GM21360 (cell line): ENCODE measurements around the gene NPTXR.
"Not testable (repeated sequence)": the region's sequence is repeated elsewhere in the genome, so short reads cannot be mapped to it uniquely, and the experiment has no call there.

ENCODE experiments used
- ATAC-seq: cut with Tn5 transposase; IDR thresholded peaks from one replicate; pipeline ENCODE4 v1.9.1; 2021; ENCODE audit warnings: mild to moderate bottlenecking, moderate library complexity; ENCODE audit not compliant: unreplicated experiment

The NPTXR gene

DNA sequence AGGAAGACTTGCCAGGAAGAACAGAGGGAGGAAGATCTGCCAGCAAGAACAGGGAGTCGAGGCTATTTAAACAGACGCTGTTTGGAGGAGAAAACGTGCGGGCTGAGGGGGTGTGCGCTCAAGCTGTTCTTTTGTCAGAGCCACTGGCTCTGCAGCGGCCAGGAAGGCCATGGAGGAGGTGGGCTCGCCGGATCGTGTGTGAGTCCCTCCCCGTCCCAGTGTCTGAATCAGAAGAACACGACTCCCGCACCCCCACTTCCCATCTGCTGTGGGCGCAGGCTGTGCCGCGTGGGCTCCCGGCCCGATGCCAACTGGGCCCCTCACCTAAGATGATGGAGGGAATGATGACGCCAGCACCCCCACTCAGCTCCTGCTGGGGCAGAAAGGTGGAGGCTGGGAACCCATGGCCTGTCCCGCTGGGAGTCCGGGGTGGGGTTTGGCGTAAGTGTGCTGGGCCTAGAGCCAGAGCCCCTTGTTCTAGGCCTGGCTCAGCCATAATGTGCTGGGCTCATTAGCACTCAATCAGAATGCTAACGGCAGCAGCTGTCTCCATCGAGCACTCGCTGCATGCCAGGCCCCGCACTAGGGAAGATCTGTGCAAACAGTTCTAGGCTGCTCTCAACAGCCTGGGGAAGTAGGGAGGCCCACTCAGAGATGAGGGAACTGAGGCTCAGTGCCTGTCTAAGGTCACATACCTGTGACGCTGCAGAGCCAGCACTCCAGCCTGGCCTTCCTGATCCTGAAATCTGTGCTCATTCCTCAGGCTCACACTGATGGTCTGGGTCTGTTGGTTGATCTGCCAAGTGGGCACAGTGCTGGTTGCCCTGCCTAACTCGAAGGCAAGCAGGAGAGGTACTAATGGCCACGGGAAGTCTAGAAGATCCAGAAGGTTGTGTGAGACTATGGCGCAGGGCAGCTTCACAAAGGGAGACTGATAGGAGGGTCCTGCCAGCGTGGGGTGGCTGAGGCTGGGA lies 11.5 kb downstream of the NPTXR start:
- ATAC-seq: no peak

DNA sequence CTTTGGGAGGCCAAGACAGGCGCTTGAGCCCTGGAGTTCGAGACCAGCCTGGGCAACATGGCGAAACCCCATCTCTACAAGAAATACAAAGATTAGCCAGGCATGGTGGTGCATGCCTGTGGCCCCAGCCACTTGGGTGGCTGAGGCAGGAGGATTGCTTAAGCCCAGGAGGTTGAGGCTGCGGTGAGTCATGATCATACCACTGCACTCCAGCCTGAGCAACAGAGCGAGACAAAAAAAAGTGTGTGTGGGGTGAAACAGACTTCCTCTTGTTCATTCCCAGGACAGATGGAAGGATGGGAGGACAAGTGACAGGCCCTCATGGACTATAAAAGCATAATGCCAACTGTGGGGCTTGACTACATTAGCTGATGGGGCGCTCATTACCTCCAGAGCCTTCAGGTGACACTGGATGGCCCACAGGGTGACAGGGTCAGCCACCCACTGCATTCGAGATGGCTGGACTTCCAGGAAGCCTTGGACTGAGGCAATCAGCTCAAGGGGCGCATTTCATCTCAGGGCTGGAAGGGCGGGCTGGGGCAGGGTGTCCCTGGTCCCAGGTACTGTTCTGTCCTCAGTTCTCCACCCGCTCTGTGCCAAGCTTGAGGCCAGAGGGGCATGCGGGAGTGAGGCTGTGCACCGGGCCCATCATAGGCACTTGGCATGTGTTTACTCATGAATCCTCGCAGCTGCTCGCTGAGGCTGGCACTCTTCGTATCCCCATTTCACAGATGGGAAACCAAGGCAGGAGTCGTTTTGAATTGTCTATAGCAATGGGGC lies 12.5 kb downstream of the NPTXR start:
- no peak for ATAC-seq

DNA sequence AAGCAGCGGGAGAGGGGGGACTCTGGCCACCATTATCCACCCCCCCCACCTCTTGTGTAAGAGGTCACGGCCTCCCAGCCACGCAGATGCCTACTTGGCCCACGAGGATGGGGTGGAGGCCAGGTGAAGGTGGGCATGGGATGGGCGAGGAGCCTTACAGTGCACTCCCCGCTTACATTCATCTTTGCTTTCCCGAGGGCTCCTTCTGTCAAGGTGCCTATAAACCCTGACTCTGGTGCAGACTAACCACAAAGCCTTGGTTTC lies 13.1 kb downstream of the NPTXR start:
- no peak for ATAC-seq

GRCh38 chr22:38830026-38830844 lies 13.6 kb downstream of the NPTXR start:
- ATAC-seq: no peak

GRCh38 chr22:38829485-38829884 lies 14.3 kb downstream of the NPTXR start:
- no peak for ATAC-seq

- ATAC-seq: no peak
Measured at GRCh38 chr22:38828616-38829205, 15.1 kb downstream of the NPTXR start.

GRCh38 chr22:38828191-38828590 lies 15.6 kb downstream of the NPTXR start:
- ATAC-seq: no peak

GRCh38 chr22:38827510-38827909 lies 16.3 kb downstream of the NPTXR start:
- no peak for ATAC-seq

- ATAC-seq: no peak
Measured at GRCh38 chr22:38826801-38827200, 17.0 kb downstream of the NPTXR start.

DNA sequence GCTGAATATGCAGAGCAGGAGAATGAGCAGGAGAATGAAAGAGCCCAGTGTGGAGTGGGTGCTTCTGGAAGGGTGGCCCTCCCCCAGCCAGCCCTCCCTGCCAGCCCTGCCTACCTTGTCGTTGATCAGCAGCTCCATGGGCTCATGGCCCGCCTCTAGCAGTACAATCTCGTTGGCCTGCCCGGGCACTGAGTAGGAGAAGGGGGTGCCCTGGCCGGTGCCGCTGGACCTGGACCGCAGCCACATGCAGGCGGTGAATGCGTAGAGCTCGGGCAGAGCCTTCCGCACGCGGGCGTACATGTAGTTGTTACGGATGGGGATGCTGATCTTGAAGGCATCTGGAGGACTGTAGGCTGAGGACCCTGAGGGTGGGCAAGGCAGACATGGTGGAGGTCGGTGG lies 17.4 kb downstream of the NPTXR start:
- no peak for ATAC-seq

DNA sequence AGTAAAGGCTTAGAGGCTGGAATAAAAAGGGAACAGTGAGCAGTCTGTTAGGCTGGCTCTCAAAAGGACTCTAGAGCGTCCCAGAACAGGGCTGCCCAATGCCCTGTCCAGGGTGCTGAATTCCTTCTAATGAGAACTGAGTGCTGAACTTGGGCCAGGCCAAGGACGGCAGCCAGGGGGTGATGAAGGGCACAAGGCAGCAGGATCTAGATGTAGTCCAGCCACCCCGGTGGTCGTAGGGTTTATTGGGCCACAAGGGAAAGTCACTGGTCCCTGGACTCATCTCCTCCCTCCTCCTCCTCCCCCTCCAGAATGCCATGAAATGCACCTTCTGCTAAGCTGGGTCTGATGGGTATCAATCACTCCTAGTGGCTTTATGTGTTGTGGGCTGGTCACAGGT lies 19.2 kb downstream of the NPTXR start:
- no peak for ATAC-seq

DNA sequence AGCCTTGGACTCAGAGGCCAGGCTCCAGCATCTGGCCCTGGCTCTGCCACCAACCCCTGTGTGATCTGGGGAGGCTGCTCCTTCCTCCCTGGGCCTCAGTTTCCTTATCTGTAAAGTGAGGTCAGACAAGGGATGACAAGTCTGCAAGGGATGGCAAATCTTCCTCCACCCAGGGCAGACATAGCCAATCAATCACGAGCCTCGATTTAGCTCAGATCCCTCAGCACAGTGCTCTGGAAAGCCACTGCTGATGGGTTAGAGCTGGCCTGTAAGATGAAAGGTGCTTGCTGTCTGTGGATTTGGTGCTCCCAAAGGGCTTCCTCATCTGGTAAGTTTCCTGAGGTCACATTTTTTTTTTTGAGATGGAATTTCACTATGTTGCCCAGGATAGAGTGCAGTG lies 20.2 kb downstream of the NPTXR start:
- no peak for ATAC-seq

GRCh38 chr22:38823076-38823475 lies 20.8 kb downstream of the NPTXR start:
- ATAC-seq: no peak

DNA sequence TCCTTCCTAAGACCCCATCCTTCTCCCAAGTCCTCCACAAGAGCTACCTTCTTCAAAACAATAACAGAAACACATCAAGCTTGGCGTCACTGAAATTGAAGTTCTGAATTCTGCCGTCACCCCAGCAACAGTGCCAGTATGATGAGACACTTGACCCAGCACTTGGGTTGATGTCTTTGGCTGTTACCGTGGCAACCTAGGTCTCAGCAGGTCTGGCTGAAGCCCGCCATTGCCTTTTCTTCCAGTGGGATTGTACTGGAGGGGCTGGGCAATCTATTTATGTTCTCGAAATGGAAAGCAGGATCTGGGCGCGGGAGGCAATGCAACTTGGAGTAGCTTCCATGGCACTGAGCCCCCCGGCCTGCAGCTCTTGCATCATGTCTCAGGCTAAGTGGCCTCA lies 23.8 kb downstream of the NPTXR start:
- no peak for ATAC-seq

DNA sequence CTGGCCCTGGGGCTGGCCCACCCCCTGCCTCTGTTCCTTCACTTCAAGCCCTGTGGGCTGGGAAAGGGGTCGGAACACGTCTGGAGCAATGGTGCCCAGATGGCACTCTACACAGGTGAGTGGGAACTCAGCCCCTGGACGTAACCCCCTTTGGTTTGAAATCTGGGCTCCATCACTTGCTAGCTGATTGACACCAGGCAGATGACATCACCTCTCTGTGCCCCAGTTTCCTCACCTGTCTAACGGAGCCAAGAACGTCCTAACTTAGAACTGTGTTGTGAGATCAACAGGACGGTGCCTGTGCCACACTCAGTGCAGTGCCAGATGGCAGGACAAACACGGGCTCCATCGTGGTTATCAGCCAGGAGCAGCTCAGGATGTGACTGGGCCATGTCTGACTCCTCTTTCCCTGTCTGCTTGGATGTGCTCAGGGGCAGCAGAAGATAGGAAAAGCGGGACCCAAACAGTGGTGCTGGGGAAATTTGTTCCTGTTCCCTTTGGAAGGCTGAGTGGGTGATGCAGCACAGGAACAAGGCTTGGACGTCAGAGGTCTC lies 24.4 kb downstream of the NPTXR start:
- ATAC-seq: no peak

DNA sequence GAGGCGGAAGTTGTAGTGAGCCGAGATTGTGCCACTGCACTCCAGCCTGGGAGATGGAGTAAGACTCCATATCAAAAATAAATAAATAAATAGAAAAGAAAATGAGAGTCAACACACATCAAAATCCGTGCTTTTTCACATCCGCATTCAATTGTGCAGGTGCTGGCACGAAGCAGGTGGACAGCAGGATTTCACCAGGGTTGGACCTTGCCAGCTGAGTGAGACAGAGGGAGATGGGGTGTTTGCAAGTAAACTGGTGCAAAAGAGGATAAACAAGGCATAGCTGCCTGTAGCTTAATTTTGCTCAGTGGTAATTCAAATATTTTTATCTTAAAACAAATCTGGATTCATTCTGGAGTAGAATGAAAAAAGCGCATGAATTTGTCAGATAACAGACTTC lies 26.6 kb downstream of the NPTXR start:
- ATAC-seq: no peak

DNA sequence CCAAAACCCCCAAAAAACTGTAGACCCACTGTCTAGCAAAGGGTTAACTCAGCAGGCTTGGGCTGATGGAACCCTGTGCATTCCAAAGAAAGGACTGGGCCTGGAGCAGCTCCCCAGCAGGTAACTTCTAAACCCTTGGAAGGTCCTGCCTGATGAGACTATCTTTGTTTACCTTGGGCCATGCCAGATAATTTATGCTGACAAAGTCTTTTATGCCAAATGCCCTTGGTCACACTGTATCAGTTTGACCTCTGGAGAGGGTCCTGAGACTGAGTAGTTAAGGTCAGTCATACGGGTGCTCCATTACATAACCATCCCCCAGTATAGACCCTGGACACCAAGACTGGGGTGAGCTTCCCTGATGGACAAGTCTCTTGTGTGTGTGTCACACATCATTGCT lies 28.0 kb downstream of the NPTXR start:
- no peak for ATAC-seq

DNA sequence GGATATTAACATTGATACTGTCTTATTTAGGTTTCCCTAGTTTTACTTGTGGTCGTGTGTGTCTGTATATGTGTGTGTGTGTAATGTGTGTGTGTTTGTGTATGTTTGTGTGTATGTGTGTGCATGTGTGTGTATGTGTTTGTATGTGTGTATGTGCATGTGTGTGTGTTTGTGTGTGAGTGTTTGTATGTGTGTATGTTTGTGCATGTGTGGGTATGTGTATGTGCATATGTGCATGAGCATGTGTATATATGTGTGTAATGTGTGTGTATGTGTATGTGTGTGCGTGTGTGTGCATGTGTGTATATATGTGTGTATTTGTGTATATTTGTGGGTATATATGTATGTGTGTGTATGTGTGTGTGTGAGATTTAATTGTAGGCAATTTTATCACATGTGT lies 32.6 kb downstream of the NPTXR start:
- ATAC-seq: no peak

GRCh38 chr22:38805041-38805593 lies 38.7 kb downstream of the NPTXR start:
- not testable (repeated sequence) for ATAC-seq

DNA sequence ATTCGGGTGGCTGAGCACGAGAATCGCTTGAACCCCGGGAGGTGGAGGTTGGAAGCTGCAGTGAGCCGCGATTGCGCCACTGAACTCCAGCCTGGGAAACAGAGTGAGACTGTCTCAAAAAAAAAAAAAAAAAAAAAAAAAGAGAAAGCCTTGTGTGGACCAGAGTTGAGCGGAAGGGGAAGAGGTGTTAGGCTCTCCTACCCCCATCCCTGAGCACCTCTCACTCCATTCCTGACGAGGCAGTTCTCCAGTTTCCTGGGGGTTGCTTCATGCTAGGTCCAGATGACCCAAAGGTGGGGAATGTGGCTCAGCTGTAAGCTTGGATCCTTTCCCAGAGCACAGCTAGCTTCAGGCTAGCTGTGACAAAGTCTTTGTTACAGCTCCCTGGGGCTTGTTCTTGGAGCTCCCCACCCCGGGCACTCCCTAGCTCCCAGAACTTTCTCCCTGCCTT lies 41.1 kb downstream of the NPTXR start:
- no peak for ATAC-seq
